ENCODE measurements around the gene KRTAP22-1. TPM values are rescaled to one million over a fixed set of nuclear protein-coding genes. Genes with fewer than 3 reads are reported as not detected.

The KRTAP22-1 gene
- total and polyA plus RNA-seq, 9 donors = not detected

DNA sequence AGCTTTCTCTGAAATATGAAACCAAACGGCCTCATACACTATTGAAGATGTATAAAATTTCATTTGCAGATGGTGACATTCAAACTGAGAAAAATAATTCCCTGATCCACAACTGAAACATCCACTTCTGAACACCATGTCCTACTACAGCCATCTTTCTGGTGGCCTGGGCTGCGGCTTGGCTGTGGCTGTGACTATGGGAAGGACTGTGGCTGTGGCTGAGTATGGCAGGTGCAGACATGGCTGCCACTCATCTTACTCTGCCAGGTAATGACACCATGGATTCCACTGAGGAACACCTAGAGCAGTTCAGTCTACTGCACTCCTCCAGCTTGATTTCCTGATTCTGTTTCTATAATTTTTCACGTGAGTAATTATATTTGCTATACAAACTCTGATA, 19.6 kb downstream of the KRTAP22-1 start, which contains the start of gene KRTAP20-4:
KRTAP20-4 (plus strand) TSS at position 106 of the 400 bp plus-strand sequence.
- Histone ChIP-seq H3K27ac (no peak within 1 kb of the TSS), H3K4me1 (ENCODE audit: insufficient read depth) (no peaks in the 10 kb centered on the region), H3K4me3 (no peak within 1 kb of the TSS), H3K27me3 (no peaks in the 10 kb centered on the region), H3K36me3 (no peaks in the 10 kb centered on the region), H3K9me3 (no peaks in the 10 kb centered on the region)
- WGBS, 3 donors = 68 to 78% (median 69%) methylated on average over 3 of the region's 3 CpGs
- TF ChIP-seq, protein P1, sequence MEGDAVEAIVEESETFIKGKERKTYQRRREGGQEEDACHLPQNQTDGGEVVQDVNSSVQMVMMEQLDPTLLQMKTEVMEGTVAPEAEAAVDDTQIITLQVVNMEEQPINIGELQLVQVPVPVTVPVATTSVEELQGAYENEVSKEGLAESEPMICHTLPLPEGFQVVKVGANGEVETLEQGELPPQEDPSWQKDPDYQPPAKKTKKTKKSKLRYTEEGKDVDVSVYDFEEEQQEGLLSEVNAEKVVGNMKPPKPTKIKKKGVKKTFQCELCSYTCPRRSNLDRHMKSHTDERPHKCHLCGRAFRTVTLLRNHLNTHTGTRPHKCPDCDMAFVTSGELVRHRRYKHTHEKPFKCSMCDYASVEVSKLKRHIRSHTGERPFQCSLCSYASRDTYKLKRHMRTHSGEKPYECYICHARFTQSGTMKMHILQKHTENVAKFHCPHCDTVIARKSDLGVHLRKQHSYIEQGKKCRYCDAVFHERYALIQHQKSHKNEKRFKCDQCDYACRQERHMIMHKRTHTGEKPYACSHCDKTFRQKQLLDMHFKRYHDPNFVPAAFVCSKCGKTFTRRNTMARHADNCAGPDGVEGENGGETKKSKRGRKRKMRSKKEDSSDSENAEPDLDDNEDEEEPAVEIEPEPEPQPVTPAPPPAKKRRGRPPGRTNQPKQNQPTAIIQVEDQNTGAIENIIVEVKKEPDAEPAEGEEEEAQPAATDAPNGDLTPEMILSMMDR (IDR thresholded peaks at IDR 0.05) = no peak
- TF ChIP-seq POLR2A (IDR thresholded peaks at IDR 0.05) (no peak), EP300 (IDR thresholded peaks at IDR 0.05) (no peak)
- no peak for DNase-seq
- intact Hi-C loops (cut with DNase I) = no loop called here

DNA sequence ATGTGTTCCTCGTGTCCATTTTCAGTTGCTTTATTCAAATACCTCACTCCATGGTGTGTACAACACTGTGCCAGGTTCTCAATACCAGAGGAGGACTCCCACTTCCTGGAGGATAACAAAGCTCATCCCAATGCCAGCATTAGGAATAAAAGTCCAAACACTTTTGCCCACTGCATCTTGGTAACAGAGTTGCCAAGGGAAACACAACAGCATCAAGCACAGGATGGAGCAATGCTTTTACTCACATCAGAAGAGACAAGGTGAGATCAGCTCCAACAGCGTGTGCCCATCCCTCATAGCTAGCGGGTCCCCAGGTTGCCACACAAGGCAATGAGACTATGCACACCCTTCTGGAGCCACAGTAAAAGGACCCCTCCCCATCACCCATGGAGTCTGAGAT, 22.5 kb downstream of the KRTAP22-1 start:
- no peak for DNase-seq
- no peak overlapping the region for H3K27ac ChIP-seq
- 84 to 93% (median 91%) methylated on average over 3 of the region's 3 CpGs for WGBS, 3 donors
- intact Hi-C loops (cut with DNase I) = no loop called here
- H3K27me3 ChIP-seq = no peaks in the 10 kb centered on the region
- no peaks in the 10 kb centered on the region for H3K4me1 ChIP-seq (ENCODE audit: insufficient read depth)
- no peak overlapping the region for H3K4me3 ChIP-seq
- TF ChIP-seq, protein P1 (IDR thresholded peaks at IDR 0.05) = no peak
- TF ChIP-seq EP300 (IDR thresholded peaks at IDR 0.05) = no peak
- TF ChIP-seq POLR2A (IDR thresholded peaks at IDR 0.05) = no peak
- no peaks in the 10 kb centered on the region for H3K9me3 ChIP-seq
- H3K36me3 ChIP-seq = no peaks in the 10 kb centered on the region

DNA sequence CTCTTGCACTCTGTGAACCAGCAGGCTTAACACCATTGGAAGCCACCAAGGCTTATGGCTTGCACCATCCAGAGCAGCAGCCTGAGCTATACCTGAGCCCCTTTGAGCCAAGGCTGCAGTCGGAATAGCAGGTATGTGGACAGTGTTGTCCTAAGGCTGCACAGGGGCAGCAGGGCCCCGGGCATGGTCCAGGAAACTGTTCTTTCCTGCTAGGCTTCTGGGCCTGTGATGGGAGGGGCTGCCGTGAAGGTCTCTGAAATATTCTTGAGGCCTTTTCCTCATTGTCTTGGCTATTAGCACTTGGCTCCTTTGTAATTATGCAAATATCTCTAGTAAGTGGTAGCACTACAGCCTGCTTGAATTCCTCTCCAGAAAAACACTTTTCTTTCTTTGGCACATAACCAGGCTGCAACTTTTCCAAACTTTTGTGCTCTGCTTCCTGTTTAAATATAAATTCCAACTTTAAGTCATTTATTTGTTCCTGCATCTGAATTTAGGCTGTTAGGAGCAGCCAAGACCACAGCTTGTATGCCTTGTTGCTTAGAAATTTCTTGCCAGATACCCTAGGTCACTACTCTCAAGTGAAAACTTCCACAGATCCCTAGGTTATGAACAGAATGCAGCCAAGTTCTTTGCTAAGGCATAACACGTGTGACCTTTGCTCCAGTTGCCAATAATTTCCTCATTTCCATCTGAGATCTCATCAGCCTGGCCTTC, 24.7 kb downstream of the KRTAP22-1 start:
- Histone ChIP-seq H3K36me3 (no peaks in the 10 kb centered on the region), H3K4me3 (no peak overlapping the region), H3K27me3 (no peaks in the 10 kb centered on the region), H3K27ac (no peak overlapping the region), H3K9me3 (no peaks in the 10 kb centered on the region), H3K4me1 (ENCODE audit: insufficient read depth) (no peaks in the 10 kb centered on the region)
- no peak for DNase-seq
- intact Hi-C loops (cut with DNase I) = no loop called here
- 74 to 80% (median 75%) methylated on average over 4 of the region's 4 CpGs for WGBS, 3 donors
- no peak for TF ChIP-seq EP300 (IDR thresholded peaks at IDR 0.05)
- TF ChIP-seq POLR2A (IDR thresholded peaks at IDR 0.05) = no peak
- TF ChIP-seq, protein P1 (IDR thresholded peaks at IDR 0.05) = no peak

DNA sequence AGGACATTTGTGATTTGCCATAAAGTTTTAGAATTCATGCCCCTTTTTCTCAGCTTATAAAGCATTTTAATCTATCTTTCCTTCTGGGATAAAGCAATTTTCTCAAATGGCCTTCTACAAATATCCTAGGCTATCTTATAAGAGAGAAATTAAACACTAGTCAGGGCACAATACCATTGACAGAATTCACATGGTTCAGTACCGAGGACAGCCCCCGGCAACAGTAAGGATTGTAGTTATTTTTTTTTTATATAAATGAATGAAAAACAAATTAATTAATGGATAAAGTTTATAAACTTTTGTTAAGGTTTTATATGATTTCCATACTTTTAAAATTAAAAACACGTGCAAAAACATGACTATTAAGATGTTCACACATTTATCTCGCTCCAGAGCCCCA, 27.2 kb downstream of the KRTAP22-1 start:
- TF ChIP-seq, protein P1 (IDR thresholded peaks at IDR 0.05) = no peak
- TF ChIP-seq EP300 (IDR thresholded peaks at IDR 0.05) (no peak), POLR2A (IDR thresholded peaks at IDR 0.05) (no peak)
- no peaks in the 10 kb centered on the region for H3K36me3 ChIP-seq
- H3K27me3 ChIP-seq = no peaks in the 10 kb centered on the region
- no peaks in the 10 kb centered on the region for H3K9me3 ChIP-seq
- no peak overlapping the region for H3K4me3 ChIP-seq
- no peak for DNase-seq
- WGBS, 3 donors = 68 to 86% (median 85%) methylated on average over 4 of the region's 4 CpGs
- H3K4me1 ChIP-seq (ENCODE audit: insufficient read depth) = no peaks in the 10 kb centered on the region
- no peak overlapping the region for H3K27ac ChIP-seq
- intact Hi-C loops (cut with DNase I) = no loop called here
